ENCODE data around the gene ATF3. TPM values are rescaled to one million over a fixed set of nuclear protein-coding genes. Genes with fewer than 3 reads are reported as not detected.

ATF3 gene
- total RNA-seq, 1 donor from 2014 or later, result 28.9 TPM

- Histone ChIP-seq H3K27ac (peak overlapping the region; percentile 97), H3K9me3 (no peaks in the 10 kb centered on the region), H3K27me3 (peaks cover 20% of the 10 kb centered on the region), H3K36me3 (no peaks in the 10 kb centered on the region), H3K4me1 (peaks cover 36% of the 10 kb centered on the region), H3K4me3 (peak overlapping the region; percentile 78)
- no peak for TF ChIP-seq CTCF (IDR thresholded peaks at IDR 0.05)
- DNase-seq, result peak; percentile 76
- intact Hi-C loops (cut with DNase I), result no loop called here
- no peak for ATAC-seq
Observed at GRCh38 chr1:212607206-212607912, 1.2 kb upstream of the ATF3 start.

- ATAC-seq (no peak), DNase-seq (no peak)
- Histone ChIP-seq H3K36me3 (no peaks in the 10 kb centered on the region), H3K4me1 (peaks cover 36% of the 10 kb centered on the region), H3K4me3 (peak overlapping the region; percentile 78), H3K27me3 (peaks cover 18% of the 10 kb centered on the region), H3K9me3 (no peaks in the 10 kb centered on the region), H3K27ac (peak overlapping the region; percentile 97)
- TF ChIP-seq CTCF (IDR thresholded peaks at IDR 0.05), result no peak
- intact Hi-C loops (cut with DNase I), result no loop called here
Observed at GRCh38 chr1:212607913-212608391, 609 bp upstream of the ATF3 start.

GRCh38 chr1:212608959-212609700, 569 bp downstream of the ATF3 start:
- peak overlapping the region; percentile 97 for H3K27ac ChIP-seq
- peaks cover 36% of the 10 kb centered on the region for H3K4me1 ChIP-seq
- no peaks in the 10 kb centered on the region for H3K36me3 ChIP-seq
- H3K9me3 ChIP-seq, result no peaks in the 10 kb centered on the region
- peak overlapping the region; percentile 78 for H3K4me3 ChIP-seq
- intact Hi-C loops (cut with DNase I), result no loop called here
- peak; percentile 52 for TF ChIP-seq CTCF (IDR thresholded peaks at IDR 0.05)
- peaks cover 13% of the 10 kb centered on the region for H3K27me3 ChIP-seq
- DNase-seq (peak; percentile 84), ATAC-seq (peak; percentile 19)

- no peaks in the 10 kb centered on the region for H3K36me3 ChIP-seq
Observed at GRCh38 chr1:212609701-212610574, 1.4 kb downstream of the ATF3 start.

More at GRCh38 chr1:212609701-212610574, 1.4 kb downstream of the ATF3 start:
- Histone ChIP-seq H3K4me1 (peaks cover 36% of the 10 kb centered on the region), H3K27me3 (peaks cover 13% of the 10 kb centered on the region), H3K27ac (peak overlapping the region; percentile 97), H3K9me3 (no peaks in the 10 kb centered on the region), H3K4me3 (peak overlapping the region; percentile 78)
- intact Hi-C loops (cut with DNase I), result no loop called here
- ATAC-seq (no peak), DNase-seq (no peak)
- no peak for TF ChIP-seq CTCF (IDR thresholded peaks at IDR 0.05)
